H1 (cell line): Measurements from ENCODE around the gene PIK3R1.

Source experiments
- CTBP2 ChIP-seq: IDR thresholded peaks from 2 replicates; pipeline ENCODE4 v1.7.0; 2011; ENCODE audit warnings: borderline replicate concordance, mild to moderate bottlenecking, moderate library complexity, mixed read lengths, low read length; ENCODE audit not compliant: insufficient read depth, insufficient read length
- CTCF ChIP-seq, 3 experiments: IDR thresholded peaks; 1 replicate in 2 of 3; 2 replicates in 1 of 3; pipeline versions ENCODE4 v1.5.1 to v1.6.1; 2011; ENCODE audit warnings: low read length in 3 of 3, mild to moderate bottlenecking in 3 of 3, inconsistent platforms in 2 of 3, low read depth in 1 of 3, moderate library complexity in 1 of 3; ENCODE audit not compliant: insufficient read depth in 1 of 3; ENCODE audit errors: control extremely low read depth in 1 of 3

DNA sequence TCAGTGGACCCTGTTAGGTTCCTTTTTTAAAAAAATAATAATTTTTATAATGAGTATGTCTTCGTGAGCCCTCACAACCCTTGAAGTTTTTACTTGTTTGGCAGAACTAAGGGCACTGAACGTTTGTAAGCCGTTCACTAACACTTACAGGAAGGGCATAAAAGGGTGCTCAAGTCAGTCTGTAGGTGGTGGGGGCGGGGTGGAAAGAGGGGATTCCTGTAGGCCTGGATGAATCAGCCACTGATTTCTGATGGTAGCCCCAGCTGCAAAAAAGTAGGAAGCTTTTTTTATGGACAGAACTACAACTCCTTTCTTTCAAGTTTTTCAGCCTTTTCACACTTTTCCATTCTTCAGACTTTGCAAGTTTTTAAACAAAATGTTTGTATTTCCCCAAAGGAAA lies 35.8 kb downstream of the PIK3R1 start:
- TF ChIP-seq CTBP2: no peak
- no peak for TF ChIP-seq CTCF (IDR thresholded peaks at IDR 0.05; ENCODE audit: control extremely low read depth in 1 of 3, insufficient read depth in 1 of 3, low read depth in 1 of 3, low read length in 3 of 3)
